Measurements from ENCODE around the gene CLVS2. TPM values are rescaled to one million over a fixed set of nuclear protein-coding genes. Genes with fewer than 3 reads are reported as not detected.

CLVS2 gene
- total RNA-seq, 1 donor from 2014 or later = 1.8 TPM

GRCh38 chr6:123044341-123044860 lies 48.4 kb downstream of the CLVS2 start:
- H3K9me3 Mint-ChIP-seq = no peaks in the 10 kb centered on the region
- Histone ChIP-seq H3K79me2 (ENCODE audit: low read depth) (no peaks in the 10 kb centered on the region), H3K27ac (no peak overlapping the region), H3K4me1 (no peaks in the 10 kb centered on the region), H3K9me3 (ENCODE audit: low read depth) (no peaks in the 10 kb centered on the region), H3K4me3 (no peak overlapping the region), H3F3A (ENCODE audit: low read depth) (no peaks in the 10 kb centered on the region), H3K9ac (no peak overlapping the region), H3K27me3 (no peaks in the 10 kb centered on the region), H3K36me3 (no peaks in the 10 kb centered on the region), H3K4me2 (no peak overlapping the region), H2AFZ (replicated peaks) (no peak overlapping the region), H4K20me1 (ENCODE audit: low read depth) (no peaks in the 10 kb centered on the region)
- no peaks in the 10 kb centered on the region for H3K4me1 Mint-ChIP-seq
- no peak for TF ChIP-seq EZH2phosphoT487 (IDR thresholded peaks at IDR 0.05)
- DNase-seq (ENCODE audit: low spot score) = no peak
- H3K4me3 Mint-ChIP-seq = no peak overlapping the region
- no peak overlapping the region for H3K27ac Mint-ChIP-seq
- H3K36me3 Mint-ChIP-seq = no peaks in the 10 kb centered on the region
- H3K27me3 Mint-ChIP-seq (ENCODE audit: insufficient read depth, low read depth) = no peaks in the 10 kb centered on the region

GRCh38 chr6:123053602-123054225 lies 57.7 kb downstream of the CLVS2 start:
- Mint-ChIP-seq H3K27ac (no peak overlapping the region), H3K4me1 (no peaks in the 10 kb centered on the region)

GRCh38 chr6:123055256-123055655 lies 59.2 kb downstream of the CLVS2 start:
- Mint-ChIP-seq H3K9me3 (no peaks in the 10 kb centered on the region), H3K36me3 (no peaks in the 10 kb centered on the region)

More at GRCh38 chr6:123053602-123054225, 57.7 kb downstream of the CLVS2 start:
- Mint-ChIP-seq H3K4me3 (no peak overlapping the region), H3K36me3 (no peaks in the 10 kb centered on the region), H3K27me3 (ENCODE audit: insufficient read depth, low read depth) (peaks cover 5% of the 10 kb centered on the region), H3K9me3 (no peaks in the 10 kb centered on the region)
- Histone ChIP-seq H3K4me3 (no peak overlapping the region), H3K27ac (no peak overlapping the region), H3K9me3 (ENCODE audit: low read depth) (no peaks in the 10 kb centered on the region), H3K27me3 (no peaks in the 10 kb centered on the region), H3F3A (ENCODE audit: low read depth) (no peaks in the 10 kb centered on the region), H3K36me3 (no peaks in the 10 kb centered on the region), H2AFZ (replicated peaks) (no peak overlapping the region), H3K9ac (no peak overlapping the region), H4K20me1 (ENCODE audit: low read depth) (no peaks in the 10 kb centered on the region), H3K4me1 (no peaks in the 10 kb centered on the region), H3K79me2 (ENCODE audit: low read depth) (no peaks in the 10 kb centered on the region), H3K4me2 (no peak overlapping the region)
- no peak for DNase-seq (ENCODE audit: low spot score)
- TF ChIP-seq EZH2 (IDR thresholded peaks at IDR 0.05) (no peak), EZH2phosphoT487 (IDR thresholded peaks at IDR 0.05) (no peak), CTCF (IDR thresholded peaks at IDR 0.05) (no peak)

More at GRCh38 chr6:123055256-123055655, 59.2 kb downstream of the CLVS2 start:
- no peak for DNase-seq (ENCODE audit: low spot score)
- Mint-ChIP-seq H3K27me3 (ENCODE audit: insufficient read depth, low read depth) (peaks cover 5% of the 10 kb centered on the region), H3K4me1 (no peaks in the 10 kb centered on the region), H3K27ac (no peak overlapping the region), H3K4me3 (no peak overlapping the region)
- Histone ChIP-seq H3K79me2 (ENCODE audit: low read depth) (no peaks in the 10 kb centered on the region), H3K27ac (no peak overlapping the region), H2AFZ (replicated peaks) (no peak overlapping the region), H3K9ac (no peak overlapping the region), H3K4me2 (no peak overlapping the region), H3K36me3 (no peaks in the 10 kb centered on the region), H3K4me3 (no peak overlapping the region), H4K20me1 (ENCODE audit: low read depth) (no peaks in the 10 kb centered on the region), H3K9me3 (ENCODE audit: low read depth) (no peaks in the 10 kb centered on the region), H3K27me3 (no peaks in the 10 kb centered on the region), H3K4me1 (no peaks in the 10 kb centered on the region), H3F3A (ENCODE audit: low read depth) (no peaks in the 10 kb centered on the region)
- TF ChIP-seq EZH2phosphoT487 (IDR thresholded peaks at IDR 0.05) (no peak), CTCF (IDR thresholded peaks at IDR 0.05) (no peak)
